Erythroblast (primary cell): Measurements from ENCODE around the gene ZNF438.

ENCODE experiments used
- GATA1 ChIP-seq: IDR thresholded peaks from 2 replicates; pipeline ENCODE4 v1.6.1; 2011; ENCODE audit warnings: low read depth, mild to moderate bottlenecking, control low read depth, low read length, moderate library complexity
- POLR2A ChIP-seq: IDR thresholded peaks from 2 replicates; pipeline ENCODE4 v1.6.1; 2011; ENCODE audit warnings: mild to moderate bottlenecking, low read length

DNA sequence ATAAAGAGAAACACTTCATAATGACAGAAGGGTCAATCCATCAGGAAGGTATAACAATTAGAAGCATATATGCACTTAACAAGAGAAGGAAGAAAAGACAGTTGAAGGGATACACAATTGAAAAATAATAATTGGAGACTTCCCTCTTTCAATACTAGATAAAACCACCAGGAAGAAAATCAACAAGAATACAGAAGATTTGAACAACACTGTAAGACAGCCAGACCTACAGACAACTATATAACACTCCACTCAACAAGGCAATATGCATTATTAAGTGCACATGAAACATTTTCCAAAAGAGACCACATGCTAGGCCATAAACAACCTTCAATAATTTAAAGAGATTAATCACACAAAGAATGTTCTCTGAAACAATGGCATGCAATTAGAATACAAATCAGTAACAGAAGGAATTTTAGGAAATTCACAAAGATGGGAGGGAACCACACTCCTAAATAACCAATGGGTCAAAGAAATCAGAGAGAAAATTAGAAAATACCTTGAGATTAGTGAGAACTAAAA lies 35.1 kb downstream of the ZNF438 start:
- TF ChIP-seq POLR2A = no peak
- TF ChIP-seq GATA1 = no peak
